GM19397 (cell line): Measurements from ENCODE around the gene IL36RN.
"Not testable (repeated sequence)": the region's sequence is repeated elsewhere in the genome, so short reads cannot be mapped to it uniquely, and the experiment has no call there.

Experiments
- ATAC-seq: cut with Tn5 transposase; IDR thresholded peaks from one replicate; pipeline ENCODE4 v1.9.1; 2021; ENCODE audit warnings: mild to moderate bottlenecking, moderate library complexity; ENCODE audit not compliant: unreplicated experiment

The IL36RN gene

DNA sequence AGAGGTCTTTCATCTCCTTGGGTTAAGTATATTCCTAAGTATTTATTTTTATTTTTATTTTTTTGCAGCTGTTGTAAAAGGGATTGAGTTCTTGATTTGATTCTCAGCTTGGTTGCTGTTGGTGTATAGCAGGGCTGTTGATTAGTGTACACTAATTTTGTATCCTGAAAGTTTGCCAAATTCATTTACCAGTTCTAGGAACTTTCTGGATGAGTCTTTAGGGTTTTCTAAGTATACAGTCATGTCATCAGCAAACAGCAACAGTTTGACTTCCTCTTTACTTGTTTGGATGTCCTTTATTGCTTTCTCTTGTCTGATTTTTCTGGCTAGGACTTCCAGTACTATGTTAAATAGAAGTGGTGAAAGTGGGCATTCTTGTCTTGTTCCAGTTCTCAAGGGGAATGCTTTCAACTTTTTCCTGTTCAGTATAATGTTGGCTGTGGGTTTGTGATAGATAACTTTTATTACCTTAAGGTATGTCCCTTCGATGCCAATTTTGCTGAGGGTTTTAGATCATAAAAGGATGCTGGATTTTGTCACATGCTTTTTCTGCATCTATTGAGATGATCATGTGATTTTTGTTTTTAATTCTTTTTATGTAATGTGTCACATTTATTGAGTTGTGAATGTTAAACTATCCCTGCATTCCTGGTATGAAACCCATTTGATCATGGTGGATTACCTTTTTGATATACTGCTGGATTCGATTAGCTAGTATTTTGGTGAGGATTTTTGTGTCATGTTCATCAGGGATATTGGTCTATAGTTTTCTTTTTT lies 38.0 kb downstream of the IL36RN start:
- not testable (repeated sequence) for ATAC-seq

DNA sequence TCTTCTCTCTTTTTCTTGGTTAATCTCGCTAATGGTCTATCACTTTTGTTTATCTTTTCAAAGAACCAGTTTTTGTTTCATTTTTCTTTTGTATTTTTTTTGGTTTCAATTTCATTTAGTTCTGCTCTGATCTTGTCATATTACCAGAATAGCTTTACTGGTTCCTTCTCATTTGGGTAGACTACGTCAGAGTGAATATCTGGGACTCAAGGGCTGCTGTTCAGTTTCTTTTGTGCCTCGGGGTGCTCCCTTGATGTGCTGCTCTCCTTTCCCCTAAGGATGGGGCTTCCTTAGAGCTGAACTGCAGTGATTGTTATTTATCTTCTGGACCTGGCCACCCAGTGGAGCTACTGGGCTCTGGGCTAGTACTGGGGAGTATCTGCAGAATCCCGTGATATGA lies 39.0 kb downstream of the IL36RN start:
- ATAC-seq: no peak

DNA sequence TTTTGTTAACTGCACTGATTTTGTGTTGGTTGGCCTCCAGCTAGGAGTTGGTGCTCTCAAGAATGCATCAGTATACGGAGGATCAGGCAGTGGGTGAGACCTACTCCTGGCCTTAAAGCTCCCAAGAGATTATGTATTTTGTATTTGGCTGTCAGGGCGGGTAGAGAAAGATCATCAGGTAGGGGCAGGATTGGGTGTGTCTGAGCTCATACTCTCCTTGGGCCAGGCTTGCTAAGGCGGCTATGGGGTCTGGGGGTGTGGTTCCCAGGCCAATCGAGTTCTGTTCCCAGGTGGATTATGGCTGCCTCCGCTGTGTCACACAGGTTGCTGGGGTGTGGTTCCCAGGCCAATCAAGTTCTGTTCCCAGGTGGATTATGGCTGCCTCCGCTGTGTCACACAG lies 39.5 kb downstream of the IL36RN start:
- ATAC-seq: no peak

DNA sequence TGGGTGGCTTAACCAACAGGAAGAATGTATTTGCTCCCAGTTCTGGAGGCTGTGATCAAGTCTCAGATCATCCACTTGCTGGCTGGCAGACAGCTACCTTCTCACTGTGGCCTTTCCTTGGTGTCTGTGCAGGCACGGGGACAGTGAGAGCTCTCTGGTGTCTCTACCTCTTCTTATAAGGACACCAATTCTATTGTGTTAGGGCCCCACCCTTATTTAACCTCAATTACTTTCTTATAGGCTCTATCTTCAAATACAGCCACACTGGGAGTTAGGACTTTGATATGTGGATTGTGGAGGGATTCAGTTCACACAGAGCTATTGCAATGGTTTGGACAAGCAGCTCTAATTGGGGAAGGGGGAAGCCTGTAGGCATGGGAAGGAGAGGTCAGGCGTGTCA lies 43.1 kb downstream of the IL36RN start:
- ATAC-seq: no peak

DNA sequence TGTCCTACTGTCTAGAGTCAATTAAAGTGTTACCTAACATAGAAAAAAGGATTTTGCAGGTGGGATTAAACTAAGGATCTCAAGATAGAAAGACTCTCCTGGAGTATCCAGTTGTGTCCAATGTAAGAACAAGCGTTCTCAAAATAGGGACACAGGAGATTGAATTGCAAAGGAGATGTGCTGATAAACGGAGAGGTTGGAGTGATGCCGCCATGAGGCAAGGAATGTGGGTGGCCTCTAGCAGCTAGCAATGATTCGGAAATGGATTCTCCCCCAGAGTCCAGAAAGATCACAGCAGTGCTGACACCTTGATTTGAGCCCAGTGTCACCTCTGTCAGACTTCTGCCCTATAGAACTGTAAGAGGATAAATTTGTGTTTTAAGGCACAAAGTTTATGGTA lies 44.3 kb downstream of the IL36RN start:
- ATAC-seq: no peak

DNA sequence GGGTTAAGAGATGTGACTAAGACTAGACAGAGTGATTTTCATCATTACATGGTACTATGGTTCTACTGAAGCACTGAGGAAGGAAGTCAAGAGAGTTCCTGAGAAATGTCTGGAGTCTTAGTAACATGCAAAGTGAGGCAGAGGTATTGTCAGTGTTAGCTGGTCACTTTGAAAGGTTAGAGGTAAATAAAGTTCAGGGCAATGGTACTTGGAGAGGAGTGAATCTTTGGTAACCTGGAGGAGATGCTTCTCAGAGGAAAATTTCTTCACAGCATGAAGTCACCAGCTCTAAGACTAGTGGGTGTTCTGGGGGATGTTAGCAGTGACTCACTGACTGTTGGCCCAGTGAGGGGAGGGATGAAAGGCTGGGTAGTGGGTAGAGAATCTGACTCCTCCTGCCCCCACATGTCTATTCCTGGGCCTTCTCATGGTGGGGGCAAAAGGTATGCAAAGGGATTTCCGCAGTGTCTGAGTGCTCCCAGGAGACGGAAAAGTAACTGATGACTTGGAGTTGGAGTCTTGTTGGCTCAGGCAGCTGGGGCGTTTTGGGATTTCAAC lies 45.1 kb downstream of the IL36RN start:
- no peak for ATAC-seq

DNA sequence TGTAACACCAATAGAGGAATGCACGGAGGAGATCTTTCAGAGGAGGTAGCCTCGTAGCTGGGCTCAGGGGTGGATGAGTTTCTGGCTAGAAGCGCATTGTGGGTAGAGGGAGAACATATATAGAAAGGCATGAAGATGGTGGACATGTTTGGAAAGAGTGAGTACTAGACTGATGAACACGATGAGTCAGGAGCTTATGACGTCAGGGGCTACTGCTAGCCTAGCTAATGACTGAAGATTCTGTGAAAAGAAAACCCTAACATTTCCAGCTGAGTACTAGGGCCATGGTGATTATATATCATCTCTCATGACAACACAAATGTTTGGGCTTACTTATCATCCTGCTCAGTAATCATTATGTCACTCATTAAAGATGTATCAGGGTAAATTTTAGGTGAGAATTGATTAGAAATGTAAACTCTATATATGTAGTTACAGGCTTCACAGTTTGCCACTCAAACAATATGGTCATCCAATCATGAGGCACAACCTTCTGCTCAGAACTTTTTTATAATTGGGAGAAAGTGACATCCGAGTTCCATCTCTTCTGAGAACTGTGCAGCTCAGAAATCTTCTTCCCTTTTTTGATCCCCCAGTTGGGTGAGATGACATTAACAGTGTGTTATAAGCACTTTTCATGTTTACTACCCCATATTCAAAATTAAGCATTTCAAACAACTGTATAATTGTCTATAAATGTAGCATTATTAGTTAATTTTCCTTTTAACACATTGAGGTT lies 46.2 kb downstream of the IL36RN start:
- ATAC-seq: no peak

DNA sequence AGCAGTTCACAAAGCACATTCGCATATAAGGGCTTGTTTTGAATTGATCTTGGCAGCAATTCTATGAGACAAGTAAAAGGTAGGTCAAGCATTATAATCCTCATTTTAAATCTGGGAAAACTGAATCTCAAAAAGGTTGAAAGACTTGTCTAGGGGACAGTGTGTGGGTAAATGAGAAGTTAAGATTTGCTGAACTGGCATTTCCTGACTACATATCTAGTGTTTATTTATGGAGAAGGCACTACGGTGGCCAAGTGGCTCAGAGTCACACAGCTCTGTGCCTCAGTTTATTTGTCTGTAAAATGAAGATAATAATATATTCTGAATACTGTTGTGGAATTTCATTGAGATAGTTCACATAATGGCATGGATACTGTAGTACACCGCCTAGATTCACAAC lies 52.1 kb downstream of the IL36RN start:
- ATAC-seq: no peak

DNA sequence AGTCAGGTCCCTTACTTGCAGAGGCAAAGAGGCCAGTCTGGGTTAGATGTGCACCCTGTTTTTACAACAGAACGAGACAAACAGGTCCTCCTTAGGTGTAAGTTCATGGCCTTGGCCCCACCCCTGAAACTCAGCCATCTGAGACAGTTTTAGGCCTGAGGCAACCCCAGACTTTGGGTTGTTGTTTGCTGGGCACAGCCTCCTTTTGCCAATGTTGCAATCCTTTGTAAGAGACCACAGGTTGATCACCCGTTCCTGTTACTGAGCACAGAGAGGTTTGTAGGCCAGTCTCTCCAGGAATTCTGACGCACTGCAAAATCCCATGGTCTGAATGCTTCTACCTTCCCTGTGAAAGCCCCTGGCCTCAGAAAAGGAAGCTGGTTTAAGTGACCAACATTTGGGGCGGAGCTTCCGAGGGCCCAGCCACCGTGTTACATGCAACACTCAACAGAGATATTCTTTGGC lies 52.9 kb downstream of the IL36RN start:
- no peak for ATAC-seq

DNA sequence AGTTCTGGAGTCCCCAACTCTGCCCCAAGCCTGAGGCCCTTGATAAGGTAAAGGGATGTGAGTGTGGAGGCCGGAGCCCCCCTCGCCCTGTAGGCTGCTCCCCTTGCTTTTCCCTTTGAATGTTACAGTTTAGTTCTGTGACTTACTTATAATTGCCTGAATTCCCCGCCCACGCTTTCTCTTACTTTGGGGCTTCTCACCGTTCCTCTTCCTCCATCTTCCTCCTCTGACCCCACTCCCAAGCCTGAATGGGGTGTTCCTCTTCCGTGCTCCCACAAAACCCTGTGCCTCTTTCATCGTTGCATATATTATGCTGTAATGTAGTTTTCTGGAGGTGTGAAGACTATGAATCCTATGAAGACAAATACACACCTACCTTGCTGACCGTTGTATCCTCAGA lies 53.4 kb downstream of the IL36RN start:
- ATAC-seq: no peak

DNA sequence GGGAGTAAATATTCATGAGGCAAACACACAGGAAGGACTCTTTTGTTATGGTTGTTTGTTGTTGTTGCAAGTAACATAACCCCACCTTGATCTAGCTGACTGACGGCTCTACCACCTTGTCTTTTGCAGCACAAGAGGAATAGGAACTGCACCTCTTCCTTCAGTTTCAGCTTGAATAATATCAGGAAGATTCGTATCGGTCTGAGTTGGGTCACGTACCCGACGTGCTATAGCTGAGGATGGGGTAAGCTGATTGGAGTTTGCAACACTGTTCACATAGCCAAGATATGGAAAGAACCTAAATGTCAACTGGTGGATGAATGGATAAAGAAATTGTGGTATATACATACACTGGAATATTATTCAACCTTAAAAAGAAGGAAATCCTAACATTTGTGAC lies 53.9 kb downstream of the IL36RN start:
- ATAC-seq: no peak

DNA sequence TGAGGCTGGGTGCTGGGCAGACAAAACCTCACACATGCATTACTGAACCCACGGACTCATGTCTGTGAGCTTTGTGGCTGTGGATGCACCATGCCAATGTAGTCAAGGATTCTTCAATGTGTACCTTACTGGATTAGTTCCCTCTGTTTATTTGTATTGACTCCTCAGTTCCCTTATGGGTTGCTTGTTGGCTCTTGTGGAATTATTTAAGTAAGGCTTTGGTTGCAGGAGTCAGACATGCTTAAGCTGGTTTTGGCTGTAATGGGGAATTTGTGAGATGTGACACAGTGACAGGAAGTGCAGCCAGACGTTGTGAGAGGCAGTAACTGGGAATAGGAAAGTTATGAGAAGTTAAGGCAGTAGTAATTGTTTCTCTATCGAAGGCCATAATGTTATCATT lies 54.8 kb downstream of the IL36RN start:
- no peak for ATAC-seq
